SK-N-SH treated with all-trans-retinoic acid at 6 μM for 48 hours (cell line): ENCODE measurements around the gene NOTCH3.

ENCODE experiments used
- ATAC-seq: fragments of 200-7000 bp; cut with Tn5 transposase; 3 replicates; pipeline ENCODE4 v1.9.1; 2020; ENCODE audit warnings: mild to moderate bottlenecking, moderate library complexity
- ARNTL ChIP-seq: fragments of 450-650 bp; formaldehyde crosslinking; IDR thresholded peaks from 2 replicates; pipeline ENCODE4 v1.5.0; 2020; ENCODE audit warnings: low read depth, mild to moderate bottlenecking, moderate library complexity, borderline replicate concordance
- BACH2 ChIP-seq: fragments of 250-450 bp; sonication (Bioruptor Pico); IDR thresholded peaks from 2 replicates; pipeline ENCODE4 v1.9.0; 2021; ENCODE audit warnings: mild to moderate bottlenecking, borderline replicate concordance
- CSDC2 ChIP-seq: fragments of 250-450 bp; sonication (Bioruptor Pico); IDR thresholded peaks from 2 replicates; pipeline ENCODE4 v1.5.0; 2020; ENCODE audit warnings: mild to moderate bottlenecking, moderate library complexity
- CSRNP3 ChIP-seq: fragments of 250-450 bp; sonication (Bioruptor Pico); IDR thresholded peaks from 2 replicates; pipeline ENCODE4 v1.5.1; 2021; ENCODE audit warnings: mild to moderate bottlenecking, moderate library complexity
- ESRRG ChIP-seq: fragments of 250-450 bp; sonication (Bioruptor Pico); IDR thresholded peaks from 2 replicates; pipeline ENCODE4 v1.6.1; 2021; ENCODE audit warnings: mild to moderate bottlenecking
- GLIS3 ChIP-seq: fragments of 250-450 bp; sonication (Bioruptor Pico); IDR thresholded peaks from 2 replicates; pipeline ENCODE4 v1.5.0; 2020; ENCODE audit warnings: mild to moderate bottlenecking, moderate library complexity
- ISL1 ChIP-seq: fragments of 250-450 bp; sonication (Bioruptor Pico); IDR thresholded peaks from 2 replicates; pipeline ENCODE4 v2.1.2; 2022; ENCODE audit warnings: mild to moderate bottlenecking, moderate library complexity
- OSR1 ChIP-seq: fragments of 250-450 bp; sonication (Bioruptor Pico); IDR thresholded peaks from 2 replicates; pipeline ENCODE4 v1.8.0; 2022; ENCODE audit warnings: moderate library complexity, mild to moderate bottlenecking, inconsistent platforms
- PATZ1 ChIP-seq: fragments of 250-450 bp; sonication (Bioruptor Pico); IDR thresholded peaks from 2 replicates; pipeline ENCODE4 v1.8.0; 2020; ENCODE audit warnings: mild to moderate bottlenecking, moderate library complexity, borderline replicate concordance
- PPARA ChIP-seq: fragments of 250-450 bp; sonication (Bioruptor Pico); IDR thresholded peaks from 2 replicates; pipeline ENCODE4 v1.5.0; 2020; ENCODE audit warnings: mild to moderate bottlenecking, borderline replicate concordance
- RARB ChIP-seq: fragments of 250-450 bp; sonication (Bioruptor Pico); IDR thresholded peaks from 2 replicates; pipeline ENCODE4 v1.8.0; 2021; ENCODE audit warnings: mild to moderate bottlenecking, moderate library complexity
- SNAI2 ChIP-seq: fragments of 250-450 bp; sonication (Bioruptor Pico); IDR thresholded peaks from 2 replicates; pipeline ENCODE4 v1.5.0; 2020; ENCODE audit warnings: mild to moderate bottlenecking, moderate library complexity
- TOX ChIP-seq: fragments of 250-450 bp; sonication (Bioruptor Pico); IDR thresholded peaks from 2 replicates; pipeline ENCODE4 v1.8.0; 2021; ENCODE audit warnings: mild to moderate bottlenecking, moderate library complexity, borderline replicate concordance
- ZC3H10 ChIP-seq: fragments of 250-450 bp; sonication (Bioruptor Pico); IDR thresholded peaks from 2 replicates; pipeline ENCODE4 v1.5.1; 2021; ENCODE audit warnings: mild to moderate bottlenecking, moderate library complexity
- ZFP3 ChIP-seq: fragments of 250-450 bp; sonication (Bioruptor Pico); IDR thresholded peaks from 2 replicates; pipeline ENCODE4 v1.5.0; 2020; ENCODE audit warnings: mild to moderate bottlenecking, moderate library complexity
- ZFP30 ChIP-seq: fragments of 450-650 bp; formaldehyde crosslinking; IDR thresholded peaks from 2 replicates; pipeline ENCODE4 v1.5.0; 2022; ENCODE audit warnings: mild to moderate bottlenecking, moderate library complexity
- ZNF565 ChIP-seq: fragments of 450-650 bp; formaldehyde crosslinking; conservative IDR thresholded peaks from 2 replicates; pipeline ENCODE4 v1.5.0; 2020; ENCODE audit warnings: low read depth, mild to moderate bottlenecking, moderate library complexity
- ZNF70 ChIP-seq: fragments of 450-650 bp; formaldehyde crosslinking; IDR thresholded peaks from 2 replicates; pipeline ENCODE4 v1.5.0; 2020; ENCODE audit warnings: mild to moderate bottlenecking, moderate library complexity
- ZNF8 ChIP-seq: fragments of 450-650 bp; formaldehyde crosslinking; IDR thresholded peaks from 2 replicates; pipeline ENCODE4 v1.5.0; 2020; ENCODE audit warnings: mild to moderate bottlenecking, moderate library complexity
- TF ChIP-seq, protein P1 (sequence below): fragments of 250-450 bp; sonication (Bioruptor Pico); IDR thresholded peaks from 2 replicates; pipeline ENCODE4 v1.8.0; 2021; ENCODE audit warnings: low read depth, mild to moderate bottlenecking, moderate library complexity, borderline replicate concordance
- TF ChIP-seq, protein P2 (sequence below): fragments of 250-450 bp; sonication (Bioruptor Pico); IDR thresholded peaks from 2 replicates; pipeline ENCODE4 v1.5.1; 2020; ENCODE audit warnings: low read depth, mild to moderate bottlenecking, moderate library complexity
- TF ChIP-seq, protein P3 (sequence below): fragments of 250-450 bp; sonication (Bioruptor Pico); IDR thresholded peaks from 2 replicates; pipeline ENCODE4 v1.5.0; 2020; ENCODE audit warnings: mild to moderate bottlenecking, moderate library complexity

NOTCH3 gene

DNA sequence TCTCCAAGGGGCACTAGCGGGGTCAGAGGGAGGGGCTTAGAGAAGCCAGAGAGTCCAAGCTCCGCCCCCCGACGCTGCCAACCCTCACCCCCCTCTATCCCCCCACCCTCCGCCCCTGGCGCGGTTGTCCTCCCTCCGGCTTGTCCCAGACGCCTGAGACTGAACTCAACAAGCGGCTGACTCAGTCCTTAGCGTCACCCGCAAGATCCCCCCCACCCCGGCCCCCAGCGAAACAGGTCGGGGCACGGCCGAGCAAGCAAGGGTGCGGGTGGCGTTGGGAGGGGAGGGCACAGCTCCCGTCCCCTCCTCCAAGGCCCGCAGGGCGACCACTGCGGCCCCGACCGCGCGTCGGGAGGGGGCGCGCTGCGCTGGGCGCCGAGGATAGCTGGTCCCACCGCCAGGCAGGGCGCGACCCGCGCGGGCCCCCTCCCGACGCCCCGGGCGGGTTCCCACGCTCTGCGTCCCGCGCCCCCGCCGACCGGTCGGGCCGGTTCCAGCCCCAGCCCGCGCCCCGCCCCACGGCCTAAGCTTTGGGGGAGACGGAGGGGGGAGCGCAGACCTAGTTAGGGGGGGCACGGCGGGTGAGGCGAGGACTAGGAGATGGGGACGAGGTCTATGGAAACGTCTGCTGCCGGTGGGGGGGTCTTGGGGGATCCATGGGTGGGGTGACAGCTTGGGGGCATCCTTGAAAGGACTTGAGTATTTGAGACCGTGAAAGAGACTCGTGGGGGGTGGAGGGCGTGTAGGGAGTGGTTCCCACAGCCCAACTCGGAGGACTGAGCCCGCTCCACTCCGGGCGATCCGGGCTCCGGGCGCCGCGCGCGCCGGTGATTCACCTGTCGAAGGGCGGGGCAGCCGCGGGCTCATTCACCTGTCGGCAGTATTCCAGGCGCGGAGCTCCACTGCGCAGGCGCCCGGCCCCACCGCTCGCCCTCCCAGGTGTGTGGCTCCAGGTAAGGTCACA, 5.1 kb downstream of the NOTCH3 start:
- ATAC-seq = peak; percentile 70
- TF ChIP-seq ZNF565 (CRISPR knock-in tag) (no peak), ZNF70 (CRISPR knock-in tag) (no peak), ZC3H10 (CRISPR knock-in tag) (no peak), ARNTL (no peak), CSRNP3 (CRISPR knock-in tag) (no peak), ISL1 (CRISPR knock-in tag) (no peak), BACH2 (CRISPR knock-in tag) (no peak), CSDC2 (CRISPR knock-in tag) (no peak), ESRRG (no peak), GLIS3 (CRISPR knock-in tag) (no peak), OSR1 (CRISPR knock-in tag) (no peak), RARB (CRISPR knock-in tag) (no peak), ZNF8 (no peak), PPARA (CRISPR knock-in tag) (no peak)
- TF ChIP-seq, protein P1, sequence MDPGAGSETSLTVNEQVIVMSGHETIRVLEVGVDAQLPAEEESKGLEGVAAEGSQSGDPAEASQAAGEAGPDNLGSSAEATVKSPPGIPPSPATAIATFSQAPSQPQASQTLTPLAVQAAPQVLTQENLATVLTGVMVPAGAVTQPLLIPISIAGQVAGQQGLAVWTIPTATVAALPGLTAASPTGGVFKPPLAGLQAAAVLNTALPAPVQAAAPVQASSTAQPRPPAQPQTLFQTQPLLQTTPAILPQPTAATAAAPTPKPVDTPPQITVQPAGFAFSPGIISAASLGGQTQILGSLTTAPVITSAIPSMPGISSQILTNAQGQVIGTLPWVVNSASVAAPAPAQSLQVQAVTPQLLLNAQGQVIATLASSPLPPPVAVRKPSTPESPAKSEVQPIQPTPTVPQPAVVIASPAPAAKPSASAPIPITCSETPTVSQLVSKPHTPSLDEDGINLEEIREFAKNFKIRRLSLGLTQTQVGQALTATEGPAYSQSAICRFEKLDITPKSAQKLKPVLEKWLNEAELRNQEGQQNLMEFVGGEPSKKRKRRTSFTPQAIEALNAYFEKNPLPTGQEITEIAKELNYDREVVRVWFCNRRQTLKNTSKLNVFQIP (CRISPR knock-in tag) = no peak
- TF ChIP-seq, protein P2, sequence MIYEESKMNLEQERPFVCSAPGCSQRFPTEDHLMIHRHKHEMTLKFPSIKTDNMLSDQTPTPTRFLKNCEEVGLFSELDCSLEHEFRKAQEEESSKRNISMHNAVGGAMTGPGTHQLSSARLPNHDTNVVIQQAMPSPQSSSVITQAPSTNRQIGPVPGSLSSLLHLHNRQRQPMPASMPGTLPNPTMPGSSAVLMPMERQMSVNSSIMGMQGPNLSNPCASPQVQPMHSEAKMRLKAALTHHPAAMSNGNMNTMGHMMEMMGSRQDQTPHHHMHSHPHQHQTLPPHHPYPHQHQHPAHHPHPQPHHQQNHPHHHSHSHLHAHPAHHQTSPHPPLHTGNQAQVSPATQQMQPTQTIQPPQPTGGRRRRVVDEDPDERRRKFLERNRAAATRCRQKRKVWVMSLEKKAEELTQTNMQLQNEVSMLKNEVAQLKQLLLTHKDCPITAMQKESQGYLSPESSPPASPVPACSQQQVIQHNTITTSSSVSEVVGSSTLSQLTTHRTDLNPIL (CRISPR knock-in tag) = no peak
- TF ChIP-seq, all 23 proteins: peak for 0

- ATAC-seq = peak; percentile 24; the same call in 2 of the 3 replicates
- no peak for TF ChIP-seq ZC3H10 (CRISPR knock-in tag)
- TF ChIP-seq CSRNP3 (CRISPR knock-in tag) = no peak
- TF ChIP-seq BACH2 (CRISPR knock-in tag) = no peak
- no peak for TF ChIP-seq ZNF565 (CRISPR knock-in tag)
- TF ChIP-seq CSDC2 (CRISPR knock-in tag) = no peak
- TF ChIP-seq, protein P1 (CRISPR knock-in tag) = no peak
- TF ChIP-seq ZNF70 (CRISPR knock-in tag) = no peak
- no peak for TF ChIP-seq TOX
- TF ChIP-seq PATZ1 (CRISPR knock-in tag) = no peak
- no peak for TF ChIP-seq SNAI2 (CRISPR knock-in tag)
- TF ChIP-seq ESRRG = no peak
- no peak for TF ChIP-seq ZFP30 (CRISPR knock-in tag)
- no peak for TF ChIP-seq OSR1 (CRISPR knock-in tag)
- TF ChIP-seq, protein P3, sequence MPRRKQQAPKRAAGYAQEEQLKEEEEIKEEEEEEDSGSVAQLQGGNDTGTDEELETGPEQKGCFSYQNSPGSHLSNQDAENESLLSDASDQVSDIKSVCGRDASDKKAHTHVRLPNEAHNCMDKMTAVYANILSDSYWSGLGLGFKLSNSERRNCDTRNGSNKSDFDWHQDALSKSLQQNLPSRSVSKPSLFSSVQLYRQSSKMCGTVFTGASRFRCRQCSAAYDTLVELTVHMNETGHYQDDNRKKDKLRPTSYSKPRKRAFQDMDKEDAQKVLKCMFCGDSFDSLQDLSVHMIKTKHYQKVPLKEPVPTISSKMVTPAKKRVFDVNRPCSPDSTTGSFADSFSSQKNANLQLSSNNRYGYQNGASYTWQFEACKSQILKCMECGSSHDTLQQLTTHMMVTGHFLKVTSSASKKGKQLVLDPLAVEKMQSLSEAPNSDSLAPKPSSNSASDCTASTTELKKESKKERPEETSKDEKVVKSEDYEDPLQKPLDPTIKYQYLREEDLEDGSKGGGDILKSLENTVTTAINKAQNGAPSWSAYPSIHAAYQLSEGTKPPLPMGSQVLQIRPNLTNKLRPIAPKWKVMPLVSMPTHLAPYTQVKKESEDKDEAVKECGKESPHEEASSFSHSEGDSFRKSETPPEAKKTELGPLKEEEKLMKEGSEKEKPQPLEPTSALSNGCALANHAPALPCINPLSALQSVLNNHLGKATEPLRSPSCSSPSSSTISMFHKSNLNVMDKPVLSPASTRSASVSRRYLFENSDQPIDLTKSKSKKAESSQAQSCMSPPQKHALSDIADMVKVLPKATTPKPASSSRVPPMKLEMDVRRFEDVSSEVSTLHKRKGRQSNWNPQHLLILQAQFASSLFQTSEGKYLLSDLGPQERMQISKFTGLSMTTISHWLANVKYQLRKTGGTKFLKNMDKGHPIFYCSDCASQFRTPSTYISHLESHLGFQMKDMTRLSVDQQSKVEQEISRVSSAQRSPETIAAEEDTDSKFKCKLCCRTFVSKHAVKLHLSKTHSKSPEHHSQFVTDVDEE (CRISPR knock-in tag) = no peak
- TF ChIP-seq ZFP3 = no peak
Measured at GRCh38 chr19:15194938-15195337, 5.9 kb downstream of the NOTCH3 start.
